Pancreas (tissue), 10 donors: ENCODE results near the gene PIK3AP1. TPM values are rescaled to one million over a fixed set of nuclear protein-coding genes. Genes with fewer than 3 reads are reported as not detected.

ENCODE experiments used
- ATAC-seq, 4 donors: fragments of 200-7000 bp; cut with Tn5 transposase; one replicate each; pipeline versions ENCODE4 v1.8.0 to v1.9.1; 2020; ENCODE audit warnings: mild to moderate bottlenecking in 4 of 4, moderate library complexity in 4 of 4
- DNase-seq, 6 donors: peaks; one replicate each; pipeline ENCODE4 v3.0.0-alpha.2; 2020
- FAIRE-seq: peaks from 2 replicates; lab custom pipeline; 2012; peaks lifted over from hg19 to GRCh38; lab: Jason Lieb, UNC
- H3K27ac ChIP-seq, 4 donors: fragments of 200-600 bp; sonication (generic); 1 replicate in 3 of 4; 2 replicates in 1 of 4; pipeline versions ENCODE4 v1.5.0 to v1.8.0; 2020
- H3K27me3 ChIP-seq, 4 donors: fragments of 200-600 bp; one replicate each; pipeline ENCODE4 v1.8.0; 2021
- H3K36me3 ChIP-seq, 3 donors: fragments of 200-600 bp; sonication (generic) in 1 of 3; one replicate each; pipeline versions ENCODE4 v1.5.0 to v1.8.0; 2020 to 2021
- H3K4me1 ChIP-seq, 3 donors: fragments of 200-600 bp; one replicate each; pipeline ENCODE4 v1.8.0; 2021
- H3K4me3 ChIP-seq, 4 donors: fragments of 200-600 bp; sonication (generic) in 2 of 4; one replicate each; pipeline versions ENCODE4 v1.5.0 to v1.8.0; 2020 to 2021
- H3K9me3 ChIP-seq, 4 donors: fragments of 200-600 bp; one replicate each; pipeline ENCODE4 v1.8.0; 2021
- CTCF ChIP-seq, 4 donors: fragments of 200-600 bp; sonication (generic) in 3 of 4; IDR thresholded peaks; one replicate each; pipeline versions ENCODE4 v1.5.0 to v1.8.0; 2021; ENCODE audit warnings: antibody characterized with exemption in 4 of 4
- WGBS, 2 donors: extraction: QIAGEN DNeasy Blood & Tissue Kit; methylation state at CpG; one replicate each; pipeline ENCODE4 v1.1.7; 2013; 5-methylcytosine and 5-hydroxymethylcytosine counted together
- intact Hi-C, 3 donors: fragments of 100-400 bp; cut with DNase I; formaldehyde crosslinking; loops; one replicate each; pipeline versions ENCODE4 v1.11.1 to v1.14.2; 2022
- polyA plus RNA-seq, 2 donors: library from polyadenylated mRNA; stranded (reverse); fragments of 200-250 nt; gene quantifications; one replicate each; pipeline ENCODE4 v1.2.3, GENCODE V29; 2013
- total RNA-seq, 6 donors: library from RNA; stranded (reverse); fragmentation: NEBNext Ultra II Directional in 4 of 6; extraction: Animal tissue kit (Norgen Biotek cat#: 25700) in 4 of 6; gene quantifications; one replicate each; pipeline versions ENCODE4 v1.2.1 to v1.2.4, GENCODE V29; 2021 to 2023
- donor health status: healthy with polysubstance abuse.
- donor health status: DM: no; HTN: no; CAD: no; lungs with moderate emphysema.
- donor health status: DM: no; HTN: no; CAD: no.
- donor health status: control.
- donor health status: control.
- donor health status: Bipolar disorder and iron deficiency.
- donor health status: DM: yes; HTN: yes; CAD: no.
- donor health status: DM: no; HTN: no; CAD: no.
- donor health status: DM: no; HTN: no; CAD: no.
- donor health status: DM: yes; HTN: yes; CAD: no.

PIK3AP1 gene
- total and polyA plus RNA-seq, 8 donors = 15.0 to 71.0 (median 28.2) TPM

GRCh38 chr10:96645191-96645721, 75.1 kb downstream of the PIK3AP1 start:
- Histone ChIP-seq H3K4me1 (peaks cover 0 to 14% (median 3%) of the 10 kb centered on the region in 3 donors), H3K4me3 (no peak overlapping the region), H3K27ac (peak overlapping the region in 2 of 4 donors; percentile 7 to 36), H3K27me3 (no peaks in the 10 kb centered on the region), H3K9me3 (no peaks in the 10 kb centered on the region), H3K36me3 (peaks cover 0 to 35% (median 5%) of the 10 kb centered on the region in 3 donors)
- FAIRE-seq (no peak), ATAC-seq (peak in 2 of 4 donors; percentile 17 to 18), DNase-seq (no peak)
- intact Hi-C loops = no loop called here
- TF ChIP-seq CTCF (IDR thresholded peaks at IDR 0.05) = no peak
- WGBS, 2 donors = 90 to 92% methylated on average over 13 of the region's 13 CpGs

- WGBS, 2 donors = 85 to 86% methylated on average over 9 of the region's 9 CpGs
- FAIRE-seq = no peak
- no peak for TF ChIP-seq CTCF (IDR thresholded peaks at IDR 0.05)
- Histone ChIP-seq H3K9me3 (no peaks in the 10 kb centered on the region), H3K4me3 (no peak overlapping the region), H3K27me3 (no peaks in the 10 kb centered on the region), H3K27ac (no peak overlapping the region), H3K4me1 (peaks cover 0 to 14% (median 3%) of the 10 kb centered on the region in 3 donors), H3K36me3 (peaks cover 0 to 25% (median 5%) of the 10 kb centered on the region in 3 donors)
- intact Hi-C loops = loop anchor here in 1 of 3 donors (5.0 kb wide), 1 partner anchor 188 kb away; the partner anchor contains the start of gene LCOR
- DNase-seq = no peak
- ATAC-seq = no peak
Observed at GRCh38 chr10:96643920-96644319, 76.4 kb downstream of the PIK3AP1 start.

- Histone ChIP-seq H3K9me3 (no peaks in the 10 kb centered on the region), H3K27ac (peak overlapping the region in 1 of 4 donors; percentile 62), H3K4me3 (no peak overlapping the region), H3K36me3 (peaks cover 0 to 17% (median 5%) of the 10 kb centered on the region in 3 donors), H3K27me3 (no peaks in the 10 kb centered on the region), H3K4me1 (peaks cover 0 to 14% (median 3%) of the 10 kb centered on the region in 3 donors)
- FAIRE-seq (no peak), ATAC-seq (peak; percentile 74 to 80 (median 76)), DNase-seq (peak; percentile 72 to 88 (median 82))
- 28 to 31% methylated on average over 4 of the region's 4 CpGs for WGBS, 2 donors
- peak; percentile 47 to 62 (median 50) for TF ChIP-seq CTCF (IDR thresholded peaks at IDR 0.05)
- intact Hi-C loops = loop anchor here in 1 of 3 donors (5.0 kb wide), 1 partner anchor 189 kb away; the partner anchor contains the start of gene LCOR
Observed at GRCh38 chr10:96642973-96643372, 77.3 kb downstream of the PIK3AP1 start.

GRCh38 chr10:96642530-96642929, 77.8 kb downstream of the PIK3AP1 start:
- peak overlapping the region in 3 of 4 donors; percentile 12 to 67 (median 62) for H3K27ac ChIP-seq
- 24 to 31% methylated on average over 3 of the region's 3 CpGs for WGBS, 2 donors

More at GRCh38 chr10:96642530-96642929, 77.8 kb downstream of the PIK3AP1 start:
- FAIRE-seq (no peak), DNase-seq (no peak), ATAC-seq (no peak)
- no peaks in the 10 kb centered on the region for H3K27me3 ChIP-seq
- no peaks in the 10 kb centered on the region for H3K9me3 ChIP-seq
- H3K36me3 ChIP-seq = peaks cover 0 to 13% (median 5%) of the 10 kb centered on the region in 3 donors
- H3K4me3 ChIP-seq = no peak overlapping the region
- no peak for TF ChIP-seq CTCF (IDR thresholded peaks at IDR 0.05)
- peaks cover 0 to 14% (median 3%) of the 10 kb centered on the region in 3 donors for H3K4me1 ChIP-seq
- intact Hi-C loops = loop anchor here in 1 of 3 donors (5.0 kb wide), 1 partner anchor 190 kb away; the partner anchor contains the start of gene LCOR
